Tibial artery (tissue), 4 donors: Measurements from ENCODE around the gene SLC26A4.

ENCODE experiments used
- DNase-seq, 2 donors: peaks; one replicate each; pipeline ENCODE4 v3.0.0-alpha.2; 2019
- H3K27ac ChIP-seq, 2 donors: fragments of 200-600 bp; sonication (generic) in 1 of 2; 1 replicate in 1 of 2; 2 replicates in 1 of 2; pipeline ENCODE4 v1.5.1; 2018 to 2019; ENCODE audit warnings: mild to moderate bottlenecking in 1 of 2
- H3K27me3 ChIP-seq, 2 donors: fragments of 200-600 bp; sonication (generic) in 1 of 2; one replicate each; pipeline versions ENCODE4 v1.5.1 to v1.6.0; 2016 to 2019
- H3K36me3 ChIP-seq, 3 donors: fragments of 200-600 bp; sonication (generic) in 2 of 3; one replicate each; pipeline ENCODE4 v1.5.1; 2016 to 2019; ENCODE audit warnings: mild to moderate bottlenecking in 2 of 3
- H3K4me1 ChIP-seq, 4 donors: fragments of 200-600 bp; sonication (generic) in 2 of 4; 1 replicate in 3 of 4; 2 replicates in 1 of 4; pipeline ENCODE4 v1.5.1; 2016 to 2019
- H3K4me3 ChIP-seq, 2 donors: fragments of 200-600 bp; sonication (generic) in 1 of 2; 1 replicate in 1 of 2; 2 replicates in 1 of 2; pipeline ENCODE4 v1.5.1; 2018 to 2019; ENCODE audit warnings: mild to moderate bottlenecking in 2 of 2
- H3K9me3 ChIP-seq, 3 donors: fragments of 200-600 bp; sonication (generic) in 1 of 3; one replicate each; pipeline ENCODE4 v1.5.1; 2016 to 2019
- CTCF ChIP-seq, 2 experiments: fragments of 200-600 bp in 1 of 2; fragments of 450-650 bp in 1 of 2; IDR thresholded peaks; one replicate each; pipeline ENCODE4 v1.5.1; 2017 to 2019; ENCODE audit warnings: antibody characterized with exemption in 2 of 2, mild to moderate bottlenecking in 1 of 2, moderate library complexity in 1 of 2
- intact Hi-C: fragments of 100-400 bp; cut with DNase I; formaldehyde crosslinking; loops from one replicate; pipeline ENCODE4 v1.15.0; 2023; ENCODE audit warnings: low total_unique reads

The SLC26A4 gene

GRCh38 chr7:107661081-107661864 lies 645 bp downstream of the SLC26A4 start:
- Histone ChIP-seq H3K36me3 (no peaks in the 10 kb centered on the region), H3K9me3 (no peaks in the 10 kb centered on the region), H3K4me3 (peak overlapping the region; percentile 49 to 50), H3K27ac (no peak overlapping the region), H3K4me1 (peaks cover 0 to 20% (median 17%) of the 10 kb centered on the region in 4 donors), H3K27me3 (peaks cover 0 to 23% of the 10 kb centered on the region in 2 donors)
- peak; percentile 30 to 66 for DNase-seq
- peak in 1 of 2 experiments; percentile 4 for TF ChIP-seq CTCF (IDR thresholded peaks at IDR 0.05)
- intact Hi-C loops = no loop called here

GRCh38 chr7:107661865-107662379 lies 1.3 kb downstream of the SLC26A4 start:
- TF ChIP-seq CTCF (IDR thresholded peaks at IDR 0.05) = no peak
- peaks cover 0 to 23% of the 10 kb centered on the region in 2 donors for H3K27me3 ChIP-seq
- H3K36me3 ChIP-seq = no peaks in the 10 kb centered on the region
- peak overlapping the region; percentile 49 to 50 for H3K4me3 ChIP-seq
- intact Hi-C loops = no loop called here
- H3K4me1 ChIP-seq = peaks cover 0 to 20% (median 17%) of the 10 kb centered on the region in 4 donors
- DNase-seq = no peak
- H3K9me3 ChIP-seq = no peaks in the 10 kb centered on the region
- no peak overlapping the region for H3K27ac ChIP-seq

- intact Hi-C loops = no loop called here
- no peak overlapping the region for H3K27ac ChIP-seq
- no peaks in the 10 kb centered on the region for H3K36me3 ChIP-seq
- H3K27me3 ChIP-seq = peaks cover 0 to 23% of the 10 kb centered on the region in 2 donors
- no peak for TF ChIP-seq CTCF (IDR thresholded peaks at IDR 0.05)
- H3K9me3 ChIP-seq = no peaks in the 10 kb centered on the region
- no peak overlapping the region for H3K4me3 ChIP-seq
- DNase-seq = no peak
- peaks cover 0 to 20% (median 17%) of the 10 kb centered on the region in 4 donors for H3K4me1 ChIP-seq
These were observed 2.6 kb downstream of the SLC26A4 start for GRCh38 chr7:107663196-107663595.

- Histone ChIP-seq H3K27ac (no peak overlapping the region), H3K4me1 (peaks cover 0 to 3% (median 2%) of the 10 kb centered on the region in 4 donors), H3K36me3 (no peaks in the 10 kb centered on the region), H3K4me3 (no peak overlapping the region), H3K9me3 (no peaks in the 10 kb centered on the region), H3K27me3 (peaks cover 0 to 6% of the 10 kb centered on the region in 2 donors)
- no peak for DNase-seq
- intact Hi-C loops = no loop called here
- TF ChIP-seq CTCF (IDR thresholded peaks at IDR 0.05) = no peak
These were observed 6.2 kb downstream of the SLC26A4 start for GRCh38 chr7:107666790-107667189.

- H3K4me3 ChIP-seq = no peak overlapping the region
- no peak for TF ChIP-seq CTCF (IDR thresholded peaks at IDR 0.05)
These were observed 6.7 kb downstream of the SLC26A4 start for GRCh38 chr7:107667341-107667740.

More at GRCh38 chr7:107667341-107667740, 6.7 kb downstream of the SLC26A4 start:
- Histone ChIP-seq H3K27ac (no peak overlapping the region), H3K9me3 (no peaks in the 10 kb centered on the region), H3K36me3 (no peaks in the 10 kb centered on the region), H3K4me1 (no peaks in the 10 kb centered on the region), H3K27me3 (peaks cover 0 to under 1% of the 10 kb centered on the region in 2 donors)
- DNase-seq = no peak
- intact Hi-C loops = no loop called here
